ENCODE measurements around the gene LINC01488. TPM values are rescaled to one million over a fixed set of nuclear protein-coding genes. Genes with fewer than 3 reads are reported as not detected.

The LINC01488 gene
- total and polyA plus RNA-seq, 2 experiments from 2014 or later = not detected

DNA sequence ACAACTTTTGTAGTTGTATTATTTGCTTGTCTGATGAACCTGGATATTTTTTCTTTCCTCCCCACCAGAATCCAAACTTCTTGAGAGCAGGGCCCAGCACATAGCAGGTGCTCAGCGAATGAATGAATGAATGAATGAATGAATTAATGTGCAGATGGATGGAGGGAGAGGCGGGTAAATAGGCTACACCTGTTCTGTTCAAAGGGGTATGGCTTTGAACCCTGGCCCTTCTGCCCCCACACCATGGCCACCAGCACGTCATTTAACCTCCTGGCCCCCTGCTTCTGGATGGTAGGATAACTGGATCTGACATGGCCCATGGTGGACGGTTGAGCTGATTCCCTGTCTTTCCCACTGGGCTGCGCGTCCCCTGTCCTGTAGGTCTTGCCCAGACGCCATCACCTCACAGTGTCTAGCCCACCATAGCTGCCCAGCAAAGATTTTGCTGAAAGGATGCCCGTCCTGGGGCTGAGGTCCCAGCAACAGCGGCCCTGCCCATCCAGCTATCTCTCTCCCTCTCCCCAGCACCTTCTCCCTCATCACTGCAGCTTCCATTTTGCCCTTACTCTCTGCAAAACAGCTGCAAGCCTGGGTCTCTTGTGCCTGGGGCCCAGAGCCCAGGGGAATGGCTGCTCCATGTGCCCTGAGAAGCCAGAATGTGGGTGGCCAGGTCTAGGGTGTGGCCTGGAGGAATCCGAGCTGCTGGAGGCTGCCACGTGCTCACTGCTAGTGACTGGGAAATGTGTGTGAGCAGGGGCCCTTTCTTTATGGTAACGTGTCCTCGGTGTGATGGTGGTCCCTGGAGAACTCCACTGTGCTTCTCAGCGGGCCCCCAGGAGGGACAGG is 49.3 kb upstream of the LINC01488 start (continued):
- TF ChIP-seq, protein P1, sequence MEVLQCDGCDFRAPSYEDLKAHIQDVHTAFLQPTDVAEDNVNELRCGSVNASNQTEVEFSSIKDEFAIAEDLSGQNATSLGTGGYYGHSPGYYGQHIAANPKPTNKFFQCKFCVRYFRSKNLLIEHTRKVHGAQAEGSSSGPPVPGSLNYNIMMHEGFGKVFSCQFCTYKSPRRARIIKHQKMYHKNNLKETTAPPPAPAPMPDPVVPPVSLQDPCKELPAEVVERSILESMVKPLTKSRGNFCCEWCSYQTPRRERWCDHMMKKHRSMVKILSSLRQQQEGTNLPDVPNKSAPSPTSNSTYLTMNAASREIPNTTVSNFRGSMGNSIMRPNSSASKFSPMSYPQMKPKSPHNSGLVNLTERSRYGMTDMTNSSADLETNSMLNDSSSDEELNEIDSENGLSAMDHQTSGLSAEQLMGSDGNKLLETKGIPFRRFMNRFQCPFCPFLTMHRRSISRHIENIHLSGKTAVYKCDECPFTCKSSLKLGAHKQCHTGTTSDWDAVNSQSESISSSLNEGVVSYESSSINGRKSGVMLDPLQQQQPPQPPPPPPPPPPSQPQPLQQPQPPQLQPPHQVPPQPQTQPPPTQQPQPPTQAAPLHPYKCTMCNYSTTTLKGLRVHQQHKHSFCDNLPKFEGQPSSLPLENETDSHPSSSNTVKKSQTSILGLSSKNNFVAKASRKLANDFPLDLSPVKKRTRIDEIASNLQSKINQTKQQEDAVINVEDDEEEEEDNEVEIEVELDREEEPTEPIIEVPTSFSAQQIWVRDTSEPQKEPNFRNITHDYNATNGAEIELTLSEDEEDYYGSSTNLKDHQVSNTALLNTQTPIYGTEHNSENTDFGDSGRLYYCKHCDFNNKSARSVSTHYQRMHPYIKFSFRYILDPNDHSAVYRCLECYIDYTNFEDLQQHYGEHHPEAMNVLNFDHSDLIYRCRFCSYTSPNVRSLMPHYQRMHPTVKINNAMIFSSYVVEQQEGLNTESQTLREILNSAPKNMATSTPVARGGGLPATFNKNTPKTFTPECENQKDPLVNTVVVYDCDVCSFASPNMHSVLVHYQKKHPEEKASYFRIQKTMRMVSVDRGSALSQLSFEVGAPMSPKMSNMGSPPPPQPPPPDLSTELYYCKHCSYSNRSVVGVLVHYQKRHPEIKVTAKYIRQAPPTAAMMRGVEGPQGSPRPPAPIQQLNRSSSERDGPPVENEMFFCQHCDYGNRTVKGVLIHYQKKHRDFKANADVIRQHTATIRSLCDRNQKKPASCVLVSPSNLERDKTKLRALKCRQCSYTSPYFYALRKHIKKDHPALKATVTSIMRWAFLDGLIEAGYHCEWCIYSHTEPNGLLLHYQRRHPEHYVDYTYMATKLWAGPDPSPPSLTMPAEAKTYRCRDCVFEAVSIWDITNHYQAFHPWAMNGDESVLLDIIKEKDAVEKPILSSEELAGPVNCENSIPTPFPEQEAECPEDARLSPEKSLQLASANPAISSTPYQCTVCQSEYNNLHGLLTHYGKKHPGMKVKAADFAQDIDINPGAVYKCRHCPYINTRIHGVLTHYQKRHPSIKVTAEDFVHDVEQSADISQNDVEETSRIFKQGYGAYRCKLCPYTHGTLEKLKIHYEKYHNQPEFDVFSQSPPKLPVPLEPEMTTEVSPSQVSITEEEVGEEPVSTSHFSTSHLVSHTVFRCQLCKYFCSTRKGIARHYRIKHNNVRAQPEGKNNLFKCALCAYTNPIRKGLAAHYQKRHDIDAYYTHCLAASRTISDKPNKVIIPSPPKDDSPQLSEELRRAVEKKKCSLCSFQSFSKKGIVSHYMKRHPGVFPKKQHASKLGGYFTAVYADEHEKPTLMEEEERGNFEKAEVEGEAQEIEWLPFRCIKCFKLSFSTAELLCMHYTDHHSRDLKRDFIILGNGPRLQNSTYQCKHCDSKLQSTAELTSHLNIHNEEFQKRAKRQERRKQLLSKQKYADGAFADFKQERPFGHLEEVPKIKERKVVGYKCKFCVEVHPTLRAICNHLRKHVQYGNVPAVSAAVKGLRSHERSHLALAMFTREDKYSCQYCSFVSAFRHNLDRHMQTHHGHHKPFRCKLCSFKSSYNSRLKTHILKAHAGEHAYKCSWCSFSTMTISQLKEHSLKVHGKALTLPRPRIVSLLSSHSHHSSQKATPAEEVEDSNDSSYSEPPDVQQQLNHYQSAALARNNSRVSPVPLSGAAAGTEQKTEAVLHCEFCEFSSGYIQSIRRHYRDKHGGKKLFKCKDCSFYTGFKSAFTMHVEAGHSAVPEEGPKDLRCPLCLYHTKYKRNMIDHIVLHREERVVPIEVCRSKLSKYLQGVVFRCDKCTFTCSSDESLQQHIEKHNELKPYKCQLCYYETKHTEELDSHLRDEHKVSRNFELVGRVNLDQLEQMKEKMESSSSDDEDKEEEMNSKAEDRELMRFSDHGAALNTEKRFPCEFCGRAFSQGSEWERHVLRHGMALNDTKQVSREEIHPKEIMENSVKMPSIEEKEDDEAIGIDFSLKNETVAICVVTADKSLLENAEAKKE (CRISPR knock-in tag; IDR thresholded peaks at IDR 0.05) = no peak
- TF ChIP-seq JUNB (IDR thresholded peaks at IDR 0.05; ENCODE audit: unreplicated experiment) (no peak), NANOG (IDR thresholded peaks at IDR 0.05; ENCODE audit: borderline replicate concordance) (no peak)
- TF ChIP-seq, protein P2, sequence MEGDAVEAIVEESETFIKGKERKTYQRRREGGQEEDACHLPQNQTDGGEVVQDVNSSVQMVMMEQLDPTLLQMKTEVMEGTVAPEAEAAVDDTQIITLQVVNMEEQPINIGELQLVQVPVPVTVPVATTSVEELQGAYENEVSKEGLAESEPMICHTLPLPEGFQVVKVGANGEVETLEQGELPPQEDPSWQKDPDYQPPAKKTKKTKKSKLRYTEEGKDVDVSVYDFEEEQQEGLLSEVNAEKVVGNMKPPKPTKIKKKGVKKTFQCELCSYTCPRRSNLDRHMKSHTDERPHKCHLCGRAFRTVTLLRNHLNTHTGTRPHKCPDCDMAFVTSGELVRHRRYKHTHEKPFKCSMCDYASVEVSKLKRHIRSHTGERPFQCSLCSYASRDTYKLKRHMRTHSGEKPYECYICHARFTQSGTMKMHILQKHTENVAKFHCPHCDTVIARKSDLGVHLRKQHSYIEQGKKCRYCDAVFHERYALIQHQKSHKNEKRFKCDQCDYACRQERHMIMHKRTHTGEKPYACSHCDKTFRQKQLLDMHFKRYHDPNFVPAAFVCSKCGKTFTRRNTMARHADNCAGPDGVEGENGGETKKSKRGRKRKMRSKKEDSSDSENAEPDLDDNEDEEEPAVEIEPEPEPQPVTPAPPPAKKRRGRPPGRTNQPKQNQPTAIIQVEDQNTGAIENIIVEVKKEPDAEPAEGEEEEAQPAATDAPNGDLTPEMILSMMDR (conservative IDR thresholded peaks at IDR 0.05; ENCODE audit: low read depth in 2 of 2) = no peak

DNA sequence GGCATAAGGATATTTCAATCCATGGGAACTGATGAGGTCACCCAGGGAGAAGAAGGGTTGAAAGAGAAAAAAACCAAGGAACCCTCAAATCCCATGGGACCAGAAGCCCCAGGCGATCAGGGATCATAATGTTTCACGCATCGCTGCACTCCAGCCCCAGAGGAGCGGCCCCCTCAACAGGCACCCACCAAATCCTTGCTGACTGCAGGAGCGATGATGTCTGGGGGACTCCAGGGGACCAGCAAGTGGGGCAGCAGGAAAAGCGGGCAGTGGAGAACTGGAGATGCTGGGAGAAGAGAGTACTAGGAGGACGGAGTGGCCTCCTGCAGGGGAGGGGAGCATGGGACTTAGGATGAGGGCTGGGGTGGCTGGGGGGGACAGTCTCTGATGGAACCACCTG is 47.7 kb upstream of the LINC01488 start:
- Histone ChIP-seq H3K4me1 (ENCODE audit: insufficient read depth) (peaks cover 12% of the 10 kb centered on the region), H2AFZ (no peak overlapping the region), H3K9me2 (ENCODE audit: insufficient read depth) (0 out of 2 replicates have a peak, but pooled peaks cover 3% of the 10 kb centered on the region), H3K4me2 (no peak overlapping the region), H3K79me2 (replicated peaks; ENCODE audit: insufficient read depth) (no peaks in the 10 kb centered on the region), H3K27ac (ENCODE audit: low read depth) (no peak overlapping the region), H3K36me3 (ENCODE audit: insufficient read depth) (no peaks in the 10 kb centered on the region), H3K27me3 (ENCODE audit: insufficient read depth) (no peaks in the 10 kb centered on the region), H3K4me3 (no peak overlapping the region), H4K20me1 (replicated peaks; ENCODE audit: insufficient read depth) (no peaks in the 10 kb centered on the region), H3F3A (replicated peaks; ENCODE audit: low read depth) (0 out of 2 replicates have a peak, but pooled peaks cover 2% of the 10 kb centered on the region)
- peaks cover 36% of the 10 kb centered on the region for H3K4me1 Mint-ChIP-seq
- no peak overlapping the region for H3K4me3 Mint-ChIP-seq
- no peaks in the 10 kb centered on the region for H3K36me3 Mint-ChIP-seq (ENCODE audit: low read depth)
- H3K9me3 Mint-ChIP-seq = no peaks in the 10 kb centered on the region; the same call in 1 of the 3 replicates
- no peak for ATAC-seq
- peaks cover 25% of the 10 kb centered on the region for H3K27me3 Mint-ChIP-seq (ENCODE audit: insufficient read depth, low read depth, poor library complexity)
- DNase-seq (ENCODE audit: low spot score) = no peak
- H3K27ac Mint-ChIP-seq = no peak overlapping the region
- TF ChIP-seq POLR2AphosphoS5 (IDR thresholded peaks at IDR 0.05; ENCODE audit: low read depth) (no peak), EZH2phosphoT487 (IDR thresholded peaks at IDR 0.05; ENCODE audit: unreplicated experiment) (no peak), NANOG (IDR thresholded peaks at IDR 0.05; ENCODE audit: borderline replicate concordance) (no peak)
- TF ChIP-seq, protein P1 (CRISPR knock-in tag; IDR thresholded peaks at IDR 0.05) = no peak
